Duodenal mucosa (tissue), 2 donors: ENCODE measurements around the gene NUFIP1.
"Not testable (repeated sequence)": the region's sequence is repeated elsewhere in the genome, so short reads cannot be mapped to it uniquely, and the experiment has no call there.

Source experiments
- H3K27ac ChIP-seq: one replicate; pipeline ENCODE4 v1.7.0; 2013; ENCODE audit warnings: low read depth, low read length
- H3K27me3 ChIP-seq, 2 donors: one replicate each; pipeline ENCODE4 v1.7.0; 2013; ENCODE audit warnings: low read length in 2 of 2, control low read depth in 1 of 2; ENCODE audit not compliant: insufficient read depth in 2 of 2, control insufficient read depth in 1 of 2
- H3K36me3 ChIP-seq, 2 donors: one replicate each; pipeline ENCODE4 v1.7.0; 2013; ENCODE audit warnings: low read length in 2 of 2, control low read depth in 1 of 2; ENCODE audit not compliant: insufficient read depth in 2 of 2, control insufficient read depth in 1 of 2
- H3K4me1 ChIP-seq, 2 donors: one replicate each; pipeline ENCODE4 v1.7.0; 2013; ENCODE audit warnings: low read length in 2 of 2, control low read depth in 1 of 2; ENCODE audit not compliant: insufficient read depth in 2 of 2, control insufficient read depth in 1 of 2
- H3K4me3 ChIP-seq, 2 donors: one replicate each; pipeline ENCODE4 v1.7.0; 2013; ENCODE audit warnings: low read length in 2 of 2, low read depth in 1 of 2
- H3K9ac ChIP-seq, 2 donors: one replicate each; pipeline ENCODE4 v1.7.0; 2013; ENCODE audit warnings: low read length in 2 of 2, low read depth in 1 of 2
- H3K9me3 ChIP-seq, 2 donors: one replicate each; pipeline ENCODE4 v1.7.0; 2013; ENCODE audit warnings: low read length in 2 of 2, control low read depth in 1 of 2; ENCODE audit not compliant: control insufficient read depth in 1 of 2

NUFIP1 gene

DNA sequence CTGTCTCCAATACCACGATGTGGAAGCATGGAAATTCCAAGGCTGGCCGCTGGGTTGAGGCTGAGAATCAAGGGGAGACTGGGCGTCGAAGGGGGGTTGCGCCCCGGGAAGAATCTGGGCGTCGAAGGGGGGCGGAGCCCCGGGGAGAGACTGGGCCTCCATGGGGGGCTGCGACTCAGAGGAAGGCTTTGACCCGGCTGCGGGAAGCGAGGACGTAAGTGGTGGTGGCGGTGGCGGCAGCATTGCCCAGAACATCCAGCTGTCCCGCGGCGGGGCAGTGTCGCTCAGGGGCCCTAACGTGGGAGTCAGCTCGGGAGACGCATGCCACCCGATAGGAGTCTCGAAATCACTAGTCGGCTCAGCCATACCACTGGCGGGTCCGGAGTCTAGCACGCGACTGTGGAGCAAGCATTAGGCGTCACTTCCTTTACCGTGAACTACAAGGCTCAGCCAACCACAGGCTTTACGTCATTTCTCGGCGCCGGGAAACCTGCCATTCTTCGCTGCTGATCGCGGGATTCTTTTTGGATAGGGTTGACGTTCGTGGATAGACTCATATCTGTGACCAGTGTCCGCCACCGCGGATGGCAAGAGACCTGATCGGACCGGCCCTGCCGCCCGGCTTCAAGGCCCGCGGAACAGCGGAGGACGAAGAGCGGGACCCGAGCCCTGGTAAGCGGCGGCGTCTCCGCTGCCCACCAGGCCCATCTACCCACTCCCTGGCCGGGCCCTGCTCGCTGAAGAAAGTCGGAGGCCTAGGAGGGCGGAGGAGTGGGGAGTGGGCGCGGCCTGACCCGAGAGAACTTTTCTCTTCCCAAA is at the start of gene NUFIP1, which contains the start of gene GPALPP1:
Gene NUFIP1, minus strand, starts transcription at position 401 of the 819 bp plus-strand sequence. Its CDS starts 35 bp downstream, at position 366.
Gene GPALPP1, plus strand, starts transcription at position 468 of the 819 bp plus-strand sequence. Its CDS starts 117 bp downstream, at position 585.
- Histone ChIP-seq H3K9me3 (no peaks in the 10 kb centered on the region), H3K27ac (peak within 1 kb of the TSS; percentile 73), H3K4me3 (peak within 1 kb of the TSS; percentile 93 to 98), H3K27me3 (no peaks in the 10 kb centered on the region), H3K36me3 (peaks cover 0 to 7% of the 10 kb centered on the region in 2 donors), H3K9ac (peak within 1 kb of the TSS; percentile 65 to 95), H3K4me1 (peaks cover 19 to 21% of the 10 kb centered on the region in 2 donors)

DNA sequence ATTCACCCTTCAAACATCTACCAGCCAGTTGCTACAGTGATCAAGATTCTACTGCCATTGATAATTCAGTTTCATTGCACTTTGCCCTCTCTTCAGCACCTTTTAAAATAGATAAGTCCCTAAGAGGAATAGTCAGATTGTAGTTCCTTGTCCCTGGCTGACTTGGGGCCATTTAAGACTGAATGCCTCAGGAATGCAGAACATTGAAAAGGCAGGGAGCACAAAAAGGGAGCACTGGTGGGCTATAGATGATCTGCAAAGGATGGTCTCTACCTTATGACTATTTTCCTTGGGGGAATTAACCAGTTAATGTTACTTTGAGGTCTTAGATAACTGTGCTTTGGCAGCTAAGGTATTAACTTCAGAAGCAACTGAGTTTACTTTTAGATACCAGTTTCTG is 46.9 kb upstream of the NUFIP1 start:
- H3K4me3 ChIP-seq, result no peak overlapping the region
- H3K9ac ChIP-seq, result no peak overlapping the region
- peaks cover 0 to 4% of the 10 kb centered on the region in 2 donors for H3K4me1 ChIP-seq
- no peaks in the 10 kb centered on the region for H3K36me3 ChIP-seq
- H3K9me3 ChIP-seq, result no peaks in the 10 kb centered on the region
- H3K27me3 ChIP-seq, result no peaks in the 10 kb centered on the region
- no peak overlapping the region for H3K27ac ChIP-seq

DNA sequence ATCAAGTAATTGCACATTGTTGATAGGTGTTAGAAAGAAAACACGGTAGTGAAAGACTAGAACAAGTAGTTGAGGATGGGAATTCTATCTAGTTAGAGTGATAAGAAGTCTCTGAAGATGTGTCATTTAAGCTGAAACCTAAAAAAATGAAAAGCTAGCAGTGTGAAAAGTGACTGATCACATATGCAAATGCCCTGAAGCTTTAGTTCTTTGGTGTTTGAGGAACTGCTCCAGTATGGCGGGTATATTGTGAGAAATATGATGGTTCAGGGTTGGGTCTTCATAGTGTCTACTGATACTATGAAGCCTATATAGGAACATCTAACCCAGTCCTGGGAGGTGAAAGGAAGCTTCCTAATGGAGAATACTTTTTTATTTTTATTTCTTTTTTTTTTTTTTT is 45.1 kb upstream of the NUFIP1 start:
- H3K27me3 ChIP-seq, result no peaks in the 10 kb centered on the region
- peaks cover 0 to 4% of the 10 kb centered on the region in 2 donors for H3K4me1 ChIP-seq
- no peak overlapping the region for H3K27ac ChIP-seq
- H3K36me3 ChIP-seq, result no peaks in the 10 kb centered on the region
- H3K9me3 ChIP-seq, result no peaks in the 10 kb centered on the region
- no peak overlapping the region for H3K9ac ChIP-seq
- H3K4me3 ChIP-seq, result no peak overlapping the region

DNA sequence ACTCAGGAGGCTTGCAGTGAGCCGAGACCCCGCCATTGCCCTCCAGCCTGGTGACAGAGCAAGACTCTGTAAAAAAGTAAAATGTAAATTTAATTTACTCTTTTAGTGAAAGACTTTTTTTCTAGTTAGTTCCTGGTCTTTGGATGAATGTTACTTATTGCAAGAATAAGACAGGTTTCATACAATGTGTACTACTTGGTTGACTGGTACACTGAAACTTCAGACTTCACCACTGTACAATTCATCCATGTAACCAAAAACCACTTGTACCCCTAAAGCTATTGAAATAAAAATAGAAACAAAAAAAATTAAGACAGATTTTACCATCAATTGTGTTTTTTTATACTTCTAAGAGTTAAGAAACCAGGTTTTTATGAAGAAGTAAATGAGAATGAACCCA is 35.6 kb upstream of the NUFIP1 start:
- H3K27ac ChIP-seq, result no peak overlapping the region
- H3K9ac ChIP-seq, result no peak overlapping the region
- no peaks in the 10 kb centered on the region for H3K9me3 ChIP-seq
- peaks cover 8 to 23% of the 10 kb centered on the region in 2 donors for H3K36me3 ChIP-seq
- no peaks in the 10 kb centered on the region for H3K27me3 ChIP-seq
- H3K4me3 ChIP-seq, result no peak overlapping the region
- H3K4me1 ChIP-seq, result no peaks in the 10 kb centered on the region

DNA sequence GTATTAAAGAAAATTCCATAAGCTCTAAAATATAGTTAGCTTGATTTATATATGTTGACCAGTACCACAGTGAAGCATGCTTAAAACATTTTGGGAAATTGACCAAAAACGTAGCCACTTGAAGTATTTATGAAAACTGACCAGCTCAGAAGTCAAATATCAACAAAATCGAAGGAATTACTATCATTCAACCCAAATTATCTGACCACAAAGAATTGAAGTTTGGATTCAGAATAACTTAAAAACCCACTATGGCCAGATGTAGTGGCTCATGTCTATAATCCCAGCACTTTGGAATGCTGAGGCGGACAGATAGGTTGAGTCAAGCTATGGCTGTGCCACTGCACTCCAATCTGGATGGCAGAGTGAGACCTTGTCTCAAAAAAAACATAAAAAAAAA is 32.0 kb upstream of the NUFIP1 start:
- no peaks in the 10 kb centered on the region for H3K27me3 ChIP-seq
- H3K4me1 ChIP-seq, result no peaks in the 10 kb centered on the region
- no peak overlapping the region for H3K9ac ChIP-seq
- H3K36me3 ChIP-seq, result peaks cover 8 to 23% of the 10 kb centered on the region in 2 donors
- H3K27ac ChIP-seq, result no peak overlapping the region
- H3K9me3 ChIP-seq, result no peaks in the 10 kb centered on the region
- no peak overlapping the region for H3K4me3 ChIP-seq

DNA sequence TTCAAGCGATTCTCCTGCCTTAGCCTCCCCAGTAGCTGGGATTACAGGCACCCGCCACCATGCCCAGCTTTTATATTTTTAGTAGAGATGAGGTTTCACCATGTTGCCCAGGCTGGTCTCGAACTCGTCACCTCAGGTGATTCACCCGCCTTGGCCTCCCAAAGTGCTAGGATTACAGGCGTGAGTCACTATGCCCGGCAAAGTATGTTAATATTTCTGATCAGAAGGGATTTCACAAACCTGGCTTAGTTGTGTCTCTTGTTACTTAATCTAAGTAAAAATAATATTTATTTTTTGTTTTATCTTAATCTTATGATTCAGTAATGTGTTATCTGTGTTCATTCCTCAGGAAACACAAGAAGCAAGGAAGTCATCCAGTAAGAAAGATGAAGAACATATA is 30.7 kb upstream of the NUFIP1 start:
- H3K36me3 ChIP-seq, result peaks cover 12 to 29% of the 10 kb centered on the region in 2 donors

DNA sequence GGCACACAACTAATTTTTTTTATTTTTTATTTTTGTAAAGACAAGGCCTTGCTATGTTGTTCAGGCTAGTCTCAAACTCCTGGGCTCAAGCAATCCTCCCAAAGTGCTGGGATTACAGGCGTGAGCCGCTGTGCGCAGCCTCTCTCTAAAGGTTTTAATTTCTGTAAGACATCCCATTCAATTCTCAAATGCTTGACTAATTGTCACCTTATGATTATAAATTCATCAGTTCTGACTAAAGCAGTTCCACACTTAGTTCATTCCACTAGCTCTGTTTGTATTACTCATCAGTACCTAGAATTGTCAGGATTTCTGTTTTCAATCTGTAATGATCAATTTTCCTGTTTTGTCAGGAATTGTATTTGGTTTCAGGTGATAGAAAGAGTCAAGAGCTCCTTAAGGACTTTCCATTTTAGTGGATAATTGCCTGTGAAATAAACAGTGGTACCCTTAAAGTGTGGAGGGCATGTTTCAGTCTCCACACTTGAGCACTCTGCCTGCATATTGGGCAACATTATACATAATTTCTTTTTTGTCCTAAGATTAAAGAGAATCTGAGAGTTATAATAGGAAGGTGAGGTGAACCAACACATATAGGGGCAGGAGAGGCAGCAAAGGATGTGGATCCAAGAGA is 27.6 kb upstream of the NUFIP1 start:
- Histone ChIP-seq H3K4me1 (no peaks in the 10 kb centered on the region), H3K36me3 (peaks cover 8 to 30% of the 10 kb centered on the region in 2 donors), H3K9ac (no peak overlapping the region), H3K27ac (no peak overlapping the region), H3K9me3 (no peaks in the 10 kb centered on the region), H3K27me3 (no peaks in the 10 kb centered on the region), H3K4me3 (no peak overlapping the region)

More for the DNA sequence above, 30.7 kb upstream of the NUFIP1 start:
- not testable (repeated sequence) for H3K4me3 ChIP-seq, H3K9ac ChIP-seq, H3K27ac ChIP-seq, H3K4me1 ChIP-seq, H3K9me3 ChIP-seq, H3K27me3 ChIP-seq

DNA sequence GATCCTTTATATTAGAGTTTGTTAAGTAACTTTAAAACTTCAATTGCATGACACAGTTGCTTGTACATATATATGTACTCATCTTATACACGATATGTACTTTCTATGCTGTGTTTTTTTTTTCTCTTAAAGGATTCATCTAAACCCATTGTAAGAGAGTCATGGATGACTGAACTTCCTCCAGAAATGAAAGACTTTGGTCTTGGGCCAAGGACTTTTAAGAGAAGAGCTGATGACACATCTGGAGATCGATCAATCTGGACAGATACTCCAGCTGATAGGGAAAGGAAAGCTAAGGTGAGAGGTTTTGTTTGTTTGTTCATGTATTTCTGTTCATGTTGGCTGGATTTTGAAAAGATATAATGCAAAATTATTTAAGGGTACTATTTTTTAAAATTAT is 26.0 kb upstream of the NUFIP1 start:
- Histone ChIP-seq H3K27ac (no peak overlapping the region), H3K4me1 (no peaks in the 10 kb centered on the region), H3K4me3 (no peak overlapping the region), H3K9ac (no peak overlapping the region), H3K36me3 (peaks cover 4 to 32% of the 10 kb centered on the region in 2 donors), H3K9me3 (no peaks in the 10 kb centered on the region), H3K27me3 (no peaks in the 10 kb centered on the region)

DNA sequence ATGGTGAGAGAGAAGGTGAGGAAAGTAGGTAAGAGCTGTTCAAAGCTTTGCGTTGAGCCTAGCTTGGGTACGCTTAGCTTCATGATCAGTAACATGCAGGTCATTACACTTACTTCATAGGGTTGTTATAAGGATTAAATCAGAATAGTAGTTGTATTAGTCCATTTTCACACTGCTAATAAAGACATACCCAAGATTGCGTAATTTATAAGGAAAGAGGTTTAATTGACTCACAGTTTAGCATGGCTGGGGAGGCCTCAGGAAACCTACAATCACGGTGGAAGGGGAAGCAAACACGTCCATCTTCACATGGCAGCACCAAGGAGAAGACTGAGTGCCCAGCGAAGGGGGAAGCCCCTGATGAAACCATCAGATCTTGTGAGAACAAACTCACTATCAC is 21.9 kb upstream of the NUFIP1 start:
- Histone ChIP-seq H3K9ac (no peak overlapping the region), H3K36me3 (peaks cover 22 to 47% of the 10 kb centered on the region in 2 donors), H3K4me3 (no peak overlapping the region), H3K4me1 (no peaks in the 10 kb centered on the region), H3K27ac (no peak overlapping the region), H3K9me3 (no peaks in the 10 kb centered on the region), H3K27me3 (no peaks in the 10 kb centered on the region)

DNA sequence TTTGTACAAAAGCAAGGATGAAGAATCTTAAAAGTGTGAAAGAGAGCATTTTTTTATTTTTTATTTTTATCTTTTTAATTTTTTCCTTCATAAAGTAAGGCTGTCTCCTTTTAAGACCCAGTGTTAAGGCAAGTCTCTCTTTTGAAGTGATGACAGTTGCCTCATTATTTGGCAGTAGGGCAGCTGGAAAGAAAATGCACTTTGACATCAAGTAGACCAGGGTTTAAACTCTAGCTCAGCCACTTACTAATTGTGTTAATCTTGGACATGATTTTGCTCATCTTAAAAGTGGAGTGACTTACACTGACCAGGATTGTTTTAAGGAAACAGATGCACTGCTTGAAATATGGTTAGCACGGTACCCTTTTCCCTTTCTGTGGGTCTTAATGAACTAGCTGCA is 18.6 kb upstream of the NUFIP1 start:
- Histone ChIP-seq H3K36me3 (peaks cover 18 to 34% of the 10 kb centered on the region in 2 donors), H3K9me3 (no peaks in the 10 kb centered on the region)

More for the DNA sequence above, 18.6 kb upstream of the NUFIP1 start:
- Histone ChIP-seq H3K27me3 (no peaks in the 10 kb centered on the region), H3K27ac (no peak overlapping the region), H3K4me1 (no peaks in the 10 kb centered on the region), H3K4me3 (no peak overlapping the region), H3K9ac (no peak overlapping the region)
